D721Med (cell line): Measurements from ENCODE around the gene LST1.

Experiments used
- DNase-seq: peaks from one replicate; pipeline ENCODE4 v3.0.0; 2011; ENCODE audit warnings: low spot score; ENCODE audit not compliant: insufficient read length
- FAIRE-seq: peaks from 2 replicates; lab custom pipeline; 2011; peaks lifted over from hg19 to GRCh38; lab: Jason Lieb, UNC
- CTCF ChIP-seq: IDR thresholded peaks from 2 replicates; pipeline ENCODE4 v1.5.1; 2012; ENCODE audit warnings: mild to moderate bottlenecking, control low read depth; ENCODE audit not compliant: insufficient read depth; ENCODE audit errors: missing control alignments

LST1 gene

GRCh38 chr6:31544676-31545075 lies 41.4 kb upstream of the LST1 start:
- no peak for FAIRE-seq
- no peak for DNase-seq
- no peak for TF ChIP-seq CTCF

- no peak for DNase-seq
- no peak for TF ChIP-seq CTCF
- no peak for FAIRE-seq
Measured at GRCh38 chr6:31545291-31545690, 40.8 kb upstream of the LST1 start.

GRCh38 chr6:31546339-31546957 lies 39.6 kb upstream of the LST1 start, which contains the start of gene ATP6V1G2:
TSS of gene ATP6V1G2 (minus strand) at chr6:31546608. CDS start at chr6:31546559, 49 bp downstream.
- TF ChIP-seq CTCF = peak; percentile 98
- FAIRE-seq (no peak), DNase-seq (no peak)

- no peak for TF ChIP-seq CTCF
- no peak for FAIRE-seq
Measured at GRCh38 chr6:31546958-31547726, 38.9 kb upstream of the LST1 start, which contains the start of gene NFKBIL1. TSS of gene NFKBIL1 (plus strand) at chr6:31547608. CDS start at chr6:31547695, 87 bp downstream.

GRCh38 chr6:31547727-31548543 lies 38.1 kb upstream of the LST1 start:
- FAIRE-seq (no peak), DNase-seq (no peak)
- TF ChIP-seq CTCF = no peak

More at GRCh38 chr6:31546958-31547726, 38.9 kb upstream of the LST1 start, which contains the start of gene NFKBIL1:
- DNase-seq = peak; percentile 50

- DNase-seq = no peak
- no peak for FAIRE-seq
- TF ChIP-seq CTCF = no peak
Measured at GRCh38 chr6:31548544-31548873, 37.6 kb upstream of the LST1 start.
